HL-60 (cell line): ENCODE results near the gene IFNGR1.

Experiments used
- CTCF ChIP-seq: IDR thresholded peaks from one replicate; pipeline ENCODE4 v1.5.1; 2011; ENCODE audit warnings: low read length, control low read depth, inconsistent platforms; ENCODE audit not compliant: insufficient read depth
- POLR2AphosphoS5 ChIP-seq: IDR thresholded peaks from 2 replicates; pipeline ENCODE4 v1.6.1; 2012; ENCODE audit warnings: low read depth
- REST ChIP-seq: IDR thresholded peaks from 2 replicates; pipeline ENCODE4 v1.6.1; 2012; ENCODE audit warnings: low read depth; ENCODE audit not compliant: insufficient replicate concordance

GRCh38 chr6:137171053-137171374, 48.2 kb downstream of the IFNGR1 start:
- TF ChIP-seq CTCF: no peak
- TF ChIP-seq REST: no peak
- no peak for TF ChIP-seq POLR2AphosphoS5
